Gastroesophageal sphincter (tissue), 3 donors: ENCODE measurements around the gene MAP3K3.

Source experiments
- POLR2A ChIP-seq, 2 donors: fragments of 450-650 bp; IDR thresholded peaks; one replicate each; pipeline ENCODE4 v1.6.1; 2017; ENCODE audit warnings: antibody characterized with exemption in 2 of 2, mild to moderate bottlenecking in 2 of 2, moderate library complexity in 1 of 2
- POLR2AphosphoS5 ChIP-seq: sonication (generic); formaldehyde crosslinking; IDR thresholded peaks from one replicate; pipeline ENCODE4 v1.6.1; 2017; ENCODE audit warnings: antibody characterized with exemption
- TF ChIP-seq, protein P1 (sequence below), 4 experiments: fragments of 200-600 bp in 2 of 4; fragments of 450-650 bp in 2 of 4; sonication (generic) in 1 of 4; IDR thresholded peaks; one replicate each; pipeline ENCODE4 v1.5.1; 2017 to 2019; ENCODE audit warnings: antibody characterized with exemption in 4 of 4, mild to moderate bottlenecking in 2 of 4, moderate library complexity in 2 of 4

DNA sequence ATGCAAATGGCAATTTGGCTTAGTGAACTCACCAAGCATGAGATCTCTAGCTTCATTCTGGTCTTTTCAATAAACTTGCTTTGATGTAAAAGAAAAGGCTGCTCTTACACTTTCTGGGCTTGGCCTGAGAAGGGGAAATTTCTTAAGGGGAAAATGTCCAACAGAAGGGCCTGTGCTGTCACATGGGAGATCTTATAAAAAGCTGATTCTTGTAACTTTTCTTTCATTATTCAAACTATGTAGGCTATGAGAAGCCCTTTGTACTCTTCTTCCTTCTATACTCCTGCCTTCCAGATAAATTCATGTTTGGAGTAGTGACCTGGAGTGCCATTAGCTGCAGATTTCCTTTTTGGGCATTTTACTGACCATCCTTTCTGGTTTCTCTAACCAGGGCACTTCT is 60.8 kb downstream of the MAP3K3 start:
- TF ChIP-seq POLR2A (IDR thresholded peaks at IDR 0.05) = no peak
- TF ChIP-seq, protein P1, sequence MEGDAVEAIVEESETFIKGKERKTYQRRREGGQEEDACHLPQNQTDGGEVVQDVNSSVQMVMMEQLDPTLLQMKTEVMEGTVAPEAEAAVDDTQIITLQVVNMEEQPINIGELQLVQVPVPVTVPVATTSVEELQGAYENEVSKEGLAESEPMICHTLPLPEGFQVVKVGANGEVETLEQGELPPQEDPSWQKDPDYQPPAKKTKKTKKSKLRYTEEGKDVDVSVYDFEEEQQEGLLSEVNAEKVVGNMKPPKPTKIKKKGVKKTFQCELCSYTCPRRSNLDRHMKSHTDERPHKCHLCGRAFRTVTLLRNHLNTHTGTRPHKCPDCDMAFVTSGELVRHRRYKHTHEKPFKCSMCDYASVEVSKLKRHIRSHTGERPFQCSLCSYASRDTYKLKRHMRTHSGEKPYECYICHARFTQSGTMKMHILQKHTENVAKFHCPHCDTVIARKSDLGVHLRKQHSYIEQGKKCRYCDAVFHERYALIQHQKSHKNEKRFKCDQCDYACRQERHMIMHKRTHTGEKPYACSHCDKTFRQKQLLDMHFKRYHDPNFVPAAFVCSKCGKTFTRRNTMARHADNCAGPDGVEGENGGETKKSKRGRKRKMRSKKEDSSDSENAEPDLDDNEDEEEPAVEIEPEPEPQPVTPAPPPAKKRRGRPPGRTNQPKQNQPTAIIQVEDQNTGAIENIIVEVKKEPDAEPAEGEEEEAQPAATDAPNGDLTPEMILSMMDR (IDR thresholded peaks at IDR 0.05) = no peak
- TF ChIP-seq POLR2AphosphoS5 = no peak
